Measurements from ENCODE around the gene FXYD6. TPM values are rescaled to one million over a fixed set of nuclear protein-coding genes. Genes with fewer than 3 reads are reported as not detected.

Gene FXYD6
- total RNA-seq, 1 experiment from 2014 or later: not detected

- no peak for ATAC-seq
- Histone ChIP-seq H4K20me1 (ENCODE audit: low read length) (no peaks in the 10 kb centered on the region), H3K27ac (ENCODE audit: low read length) (no peak overlapping the region)
These were observed 47.1 kb downstream of the FXYD6 start for GRCh38 chr11:117829369-117829725.

GRCh38 chr11:117828611-117829368 is 47.7 kb downstream of the FXYD6 start:
- no peaks in the 10 kb centered on the region for H3K9me3 ChIP-seq (ENCODE audit: low read length)
- H4K20me1 ChIP-seq (ENCODE audit: low read length): no peaks in the 10 kb centered on the region
- peaks cover 8% of the 10 kb centered on the region for H3K4me1 ChIP-seq (ENCODE audit: insufficient read depth, low read length)
- H3K9me2 ChIP-seq (replicated peaks; ENCODE audit: low read length): no peaks in the 10 kb centered on the region
- no TSS peak for BruUV-seq (replicated peaks)
- CTCF ChIA-PET: no interaction called here
- no peaks in the 10 kb centered on the region for H3K79me2 ChIP-seq (ENCODE audit: low read length)
- H3K27ac ChIP-seq (ENCODE audit: low read length): no peak overlapping the region
- no peak overlapping the region for H3K9ac ChIP-seq (ENCODE audit: low read length)
- H3K27me3 ChIP-seq (ENCODE audit: low read length): peaks cover 78% of the 10 kb centered on the region
- no peaks in the 10 kb centered on the region for H3K36me3 ChIP-seq (ENCODE audit: low read depth, low read length)
- peak; percentile 40 for DNase-seq
- POLR2A ChIA-PET (ENCODE audit: unreplicated experiment): interaction anchor here (0.6 kb wide), 1 partner anchor 62 kb away, joined by 3 read pairs; no protein-coding TSS in a partner anchor
- TF ChIP-seq EZH2phosphoT487 (IDR thresholded peaks at IDR 0.05; ENCODE audit: borderline replicate concordance, low read length) (no peak), EZH2 (IDR thresholded peaks at IDR 0.05; ENCODE audit: low read length, unreplicated experiment) (no peak)
- TF ChIP-seq, protein P1, sequence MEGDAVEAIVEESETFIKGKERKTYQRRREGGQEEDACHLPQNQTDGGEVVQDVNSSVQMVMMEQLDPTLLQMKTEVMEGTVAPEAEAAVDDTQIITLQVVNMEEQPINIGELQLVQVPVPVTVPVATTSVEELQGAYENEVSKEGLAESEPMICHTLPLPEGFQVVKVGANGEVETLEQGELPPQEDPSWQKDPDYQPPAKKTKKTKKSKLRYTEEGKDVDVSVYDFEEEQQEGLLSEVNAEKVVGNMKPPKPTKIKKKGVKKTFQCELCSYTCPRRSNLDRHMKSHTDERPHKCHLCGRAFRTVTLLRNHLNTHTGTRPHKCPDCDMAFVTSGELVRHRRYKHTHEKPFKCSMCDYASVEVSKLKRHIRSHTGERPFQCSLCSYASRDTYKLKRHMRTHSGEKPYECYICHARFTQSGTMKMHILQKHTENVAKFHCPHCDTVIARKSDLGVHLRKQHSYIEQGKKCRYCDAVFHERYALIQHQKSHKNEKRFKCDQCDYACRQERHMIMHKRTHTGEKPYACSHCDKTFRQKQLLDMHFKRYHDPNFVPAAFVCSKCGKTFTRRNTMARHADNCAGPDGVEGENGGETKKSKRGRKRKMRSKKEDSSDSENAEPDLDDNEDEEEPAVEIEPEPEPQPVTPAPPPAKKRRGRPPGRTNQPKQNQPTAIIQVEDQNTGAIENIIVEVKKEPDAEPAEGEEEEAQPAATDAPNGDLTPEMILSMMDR (conservative IDR thresholded peaks at IDR 0.05; ENCODE audit: low read depth, low read length): no peak
- intact Hi-C loops (cut with micrococcal nuclease): no loop called here
- H3F3A ChIP-seq (ENCODE audit: low read length, unreplicated experiment): no peaks in the 10 kb centered on the region
- peak; percentile 55 for ATAC-seq
- H2AFZ ChIP-seq (ENCODE audit: low read length): no peak overlapping the region
- no peak overlapping the region for H3K4me2 ChIP-seq (ENCODE audit: low read length)
- H3K4me3 ChIP-seq (ENCODE audit: low read length): no peak overlapping the region

More at GRCh38 chr11:117829369-117829725, 47.1 kb downstream of the FXYD6 start:
- intact Hi-C loops (cut with micrococcal nuclease): no loop called here
- Histone ChIP-seq H3F3A (ENCODE audit: low read length, unreplicated experiment) (no peaks in the 10 kb centered on the region), H3K27me3 (ENCODE audit: low read length) (peaks cover 78% of the 10 kb centered on the region), H3K36me3 (ENCODE audit: low read depth, low read length) (no peaks in the 10 kb centered on the region), H2AFZ (ENCODE audit: low read length) (no peak overlapping the region), H3K9me3 (ENCODE audit: low read length) (no peaks in the 10 kb centered on the region), H3K9ac (ENCODE audit: low read length) (no peak overlapping the region), H3K9me2 (replicated peaks; ENCODE audit: low read length) (no peaks in the 10 kb centered on the region), H3K4me2 (ENCODE audit: low read length) (no peak overlapping the region), H3K4me3 (ENCODE audit: low read length) (no peak overlapping the region), H3K79me2 (ENCODE audit: low read length) (no peaks in the 10 kb centered on the region), H3K4me1 (ENCODE audit: insufficient read depth, low read length) (peaks cover 8% of the 10 kb centered on the region)
- ChIA-PET CTCF (no interaction called here), POLR2A (ENCODE audit: unreplicated experiment) (no interaction called here)
- BruUV-seq (replicated peaks): no TSS peak
- DNase-seq: no peak
- TF ChIP-seq EZH2phosphoT487 (IDR thresholded peaks at IDR 0.05; ENCODE audit: borderline replicate concordance, low read length): no peak
- TF ChIP-seq, protein P1 (conservative IDR thresholded peaks at IDR 0.05; ENCODE audit: low read depth, low read length): no peak
- no peak for TF ChIP-seq EZH2 (IDR thresholded peaks at IDR 0.05; ENCODE audit: low read length, unreplicated experiment)
